ENCODE data around the gene INPP5E.
A peak's percentile ranks its signal among the peaks of the same experiment; 100 is the strongest.

The INPP5E gene, protein sequence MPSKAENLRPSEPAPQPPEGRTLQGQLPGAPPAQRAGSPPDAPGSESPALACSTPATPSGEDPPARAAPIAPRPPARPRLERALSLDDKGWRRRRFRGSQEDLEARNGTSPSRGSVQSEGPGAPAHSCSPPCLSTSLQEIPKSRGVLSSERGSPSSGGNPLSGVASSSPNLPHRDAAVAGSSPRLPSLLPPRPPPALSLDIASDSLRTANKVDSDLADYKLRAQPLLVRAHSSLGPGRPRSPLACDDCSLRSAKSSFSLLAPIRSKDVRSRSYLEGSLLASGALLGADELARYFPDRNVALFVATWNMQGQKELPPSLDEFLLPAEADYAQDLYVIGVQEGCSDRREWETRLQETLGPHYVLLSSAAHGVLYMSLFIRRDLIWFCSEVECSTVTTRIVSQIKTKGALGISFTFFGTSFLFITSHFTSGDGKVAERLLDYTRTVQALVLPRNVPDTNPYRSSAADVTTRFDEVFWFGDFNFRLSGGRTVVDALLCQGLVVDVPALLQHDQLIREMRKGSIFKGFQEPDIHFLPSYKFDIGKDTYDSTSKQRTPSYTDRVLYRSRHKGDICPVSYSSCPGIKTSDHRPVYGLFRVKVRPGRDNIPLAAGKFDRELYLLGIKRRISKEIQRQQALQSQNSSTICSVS

DNA sequence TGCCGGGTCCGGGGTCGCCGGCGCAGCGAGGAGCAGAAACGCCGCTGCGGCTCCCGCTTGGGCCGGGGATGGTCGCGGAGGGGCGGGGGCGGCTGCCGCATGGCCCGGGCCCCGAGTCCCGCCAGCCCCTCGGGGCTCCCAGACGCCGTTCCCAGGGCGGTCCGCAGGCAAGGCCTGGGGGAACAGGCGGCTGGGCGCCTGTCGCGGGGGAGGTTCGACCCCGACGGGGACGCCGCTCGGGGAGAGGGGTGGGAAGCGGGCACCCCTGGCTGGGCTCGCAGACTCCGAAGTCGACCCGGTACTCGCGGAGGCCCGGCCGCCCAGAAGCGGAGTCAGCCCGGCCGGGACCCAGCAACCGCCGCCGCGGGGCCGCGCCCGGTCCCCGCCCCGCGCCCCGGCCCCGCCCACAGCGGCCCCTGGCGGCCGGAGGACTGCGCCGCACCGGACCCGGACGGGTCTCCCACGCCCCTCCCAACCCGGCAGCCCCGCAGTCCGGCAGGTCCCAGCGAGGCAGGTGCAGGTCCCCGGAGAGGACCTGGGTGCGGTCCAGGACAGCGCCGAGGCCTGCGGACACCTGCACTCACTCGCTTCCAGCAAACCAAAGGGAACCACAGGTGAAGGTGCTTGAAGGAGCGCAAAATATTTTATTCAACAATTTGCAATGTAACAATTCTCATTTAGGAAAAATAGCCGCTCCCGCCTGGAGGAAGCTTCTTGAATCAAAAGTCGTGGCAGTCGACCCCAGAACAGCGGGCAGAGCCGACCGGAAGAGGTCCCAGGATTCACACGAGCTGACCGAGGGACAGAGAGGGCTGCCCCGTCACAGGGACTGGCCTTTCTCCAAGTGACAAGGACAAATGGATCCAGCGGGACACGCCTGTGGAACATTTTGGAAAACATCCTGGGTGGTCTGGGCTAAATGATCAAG, at the start of gene INPP5E:
Gene INPP5E (minus strand): TSS at position 365 of the 928 bp plus-strand sequence. CDS start 426 bp downstream, outside the sequence.
- DNase-seq, result peak; percentile 48 to 95 (median 72)
- intact Hi-C loops (cut with DNase I), result loop anchor here (1.0 kb wide), 1 partner anchor 39 kb away; the partner anchor contains the start of gene SNAPC4

DNA sequence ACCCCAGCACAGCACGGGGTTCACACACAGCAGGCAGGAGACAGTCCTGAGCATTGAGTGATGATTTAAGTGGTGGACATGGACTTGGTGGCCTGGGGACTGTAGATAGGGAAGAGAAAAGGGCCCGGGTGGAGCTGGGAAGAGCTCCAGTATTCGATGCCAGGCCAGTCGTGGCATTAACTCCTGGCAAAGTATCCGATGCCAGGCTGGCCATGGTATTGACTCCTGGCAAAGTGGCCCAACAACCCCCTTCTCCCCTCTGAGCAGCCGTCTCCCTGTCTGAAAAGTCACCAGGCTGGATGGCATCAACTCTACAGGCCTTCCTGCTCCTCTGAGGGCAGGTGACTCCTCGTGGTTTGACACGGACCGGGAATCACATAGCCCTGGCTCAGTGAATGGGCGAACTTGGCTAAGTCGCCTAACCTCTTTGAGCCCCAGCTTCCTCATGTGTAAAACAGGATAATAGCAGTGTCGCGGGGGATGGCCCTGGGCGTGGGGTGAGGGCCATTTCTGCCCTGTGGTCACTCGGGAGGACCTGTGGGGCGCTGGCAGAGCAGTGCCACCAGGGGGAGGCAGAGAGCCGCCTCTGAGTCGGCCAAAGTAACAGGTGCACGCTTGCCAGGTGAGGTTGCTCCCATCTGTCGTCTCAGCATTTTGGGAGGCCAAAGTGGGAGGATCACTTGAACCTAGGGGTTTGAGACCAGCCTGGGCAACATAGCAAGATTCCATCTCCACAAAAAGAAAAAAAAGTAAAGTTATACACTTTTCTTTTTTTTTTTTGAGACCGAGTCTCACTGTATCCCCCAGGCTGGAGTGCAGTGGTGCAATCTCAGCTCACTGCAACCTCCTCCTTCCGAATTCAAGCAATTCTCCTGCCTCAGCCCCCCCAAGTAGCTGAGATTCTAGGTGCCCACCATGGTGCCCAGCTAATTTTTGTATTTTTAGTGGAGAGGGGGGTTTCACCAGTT, 48.9 kb upstream of the INPP5E start:
- peak in 8 of 10 donors; percentile 58 to 95 (median 76) for DNase-seq
- intact Hi-C loops (cut with DNase I), result loop anchor here (5.0 kb wide), 1 partner anchor 64 kb away; no protein-coding TSS in a partner anchor

DNA sequence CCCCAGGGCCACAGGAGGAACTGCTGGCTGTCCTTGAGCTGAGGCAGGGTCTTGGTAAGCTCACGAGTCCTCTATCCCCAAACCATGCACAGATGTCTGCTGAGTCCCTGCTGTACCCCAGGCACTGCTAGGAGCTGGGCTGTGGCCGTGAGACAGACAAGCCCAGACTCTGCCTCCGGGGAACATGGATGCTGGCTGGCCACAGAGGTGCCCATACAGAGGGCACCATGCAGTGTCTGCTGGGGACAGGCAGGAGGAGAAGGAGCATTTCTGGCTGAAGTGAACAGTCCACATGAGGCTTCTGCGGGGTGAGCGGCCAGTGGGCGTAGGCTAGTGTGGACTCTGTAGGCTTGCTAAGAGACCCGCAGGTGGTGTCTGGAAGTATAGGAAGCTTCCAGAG, 48.0 kb upstream of the INPP5E start:
- intact Hi-C loops (cut with DNase I), result loop anchor here (5.0 kb wide), 1 partner anchor 65 kb away; no protein-coding TSS in a partner anchor
- peak in 1 of 10 donors; percentile 70 for DNase-seq

- DNase-seq, result peak in 1 of 10 donors; percentile 59
- intact Hi-C loops (cut with DNase I), result loop anchor here (5.0 kb wide), 1 partner anchor 65 kb away; no protein-coding TSS in a partner anchor
These were observed 47.4 kb upstream of the INPP5E start for GRCh38 chr9:136486823-136487620.

- DNase-seq, result peak in 1 of 10 donors; percentile 62
- intact Hi-C loops (cut with DNase I), result loop anchor here (5.0 kb wide), 1 partner anchor 66 kb away; no protein-coding TSS in a partner anchor
These were observed 46.5 kb upstream of the INPP5E start for GRCh38 chr9:136486131-136486530.

DNA sequence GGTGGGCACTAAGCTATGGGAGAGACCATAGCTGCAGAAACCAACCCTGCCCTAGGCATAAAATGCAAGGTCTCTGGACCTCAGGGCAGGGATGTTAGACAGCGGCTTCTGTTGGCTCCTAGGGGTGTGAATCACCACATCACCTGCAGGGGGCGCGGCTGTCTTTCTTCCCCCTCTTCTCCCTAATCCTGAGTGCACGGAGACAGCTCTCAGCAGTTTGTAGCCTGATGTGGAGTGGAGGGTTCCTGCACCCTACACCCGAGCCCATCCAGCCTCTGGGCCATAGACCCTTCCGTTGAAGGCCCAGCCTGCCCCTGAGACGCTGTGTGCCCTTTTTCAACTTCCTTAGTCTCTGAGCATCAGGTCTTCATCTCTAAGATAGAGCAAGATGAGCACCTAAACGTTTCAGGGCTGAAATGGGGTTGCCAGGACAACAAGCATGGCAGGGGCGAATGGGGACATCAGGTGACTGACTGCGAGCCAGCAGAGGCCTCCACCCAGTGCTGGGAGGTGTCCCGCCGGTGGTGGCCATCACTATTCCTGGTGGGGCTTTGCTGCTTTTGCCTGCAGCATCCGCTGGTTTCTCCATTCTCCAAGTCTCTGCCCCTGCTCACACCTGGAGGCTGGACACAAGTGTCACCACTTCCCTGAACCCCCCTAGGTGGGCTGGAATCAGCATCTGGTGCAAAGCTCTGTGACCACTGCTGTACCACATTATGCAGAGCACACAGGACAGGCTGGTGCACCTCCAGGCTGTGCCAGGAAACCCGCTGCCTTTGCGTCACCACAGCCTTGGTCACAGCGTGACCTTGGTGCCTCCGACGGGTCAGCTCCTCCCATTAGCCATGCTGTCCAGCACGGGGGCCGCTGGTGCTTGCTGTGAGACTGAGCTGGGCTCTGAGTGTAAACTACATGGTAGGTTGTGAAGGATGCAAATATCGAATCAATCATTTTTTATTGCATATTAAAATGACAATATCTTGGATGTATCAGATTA, 45.7 kb upstream of the INPP5E start:
- intact Hi-C loops (cut with DNase I), result loop anchor here (1.0 to 5.0 kb wide), 3 partner anchors 67 to 146 kb away; no protein-coding TSS in a partner anchor
- DNase-seq, result peak; percentile 61 to 97 (median 84)

DNA sequence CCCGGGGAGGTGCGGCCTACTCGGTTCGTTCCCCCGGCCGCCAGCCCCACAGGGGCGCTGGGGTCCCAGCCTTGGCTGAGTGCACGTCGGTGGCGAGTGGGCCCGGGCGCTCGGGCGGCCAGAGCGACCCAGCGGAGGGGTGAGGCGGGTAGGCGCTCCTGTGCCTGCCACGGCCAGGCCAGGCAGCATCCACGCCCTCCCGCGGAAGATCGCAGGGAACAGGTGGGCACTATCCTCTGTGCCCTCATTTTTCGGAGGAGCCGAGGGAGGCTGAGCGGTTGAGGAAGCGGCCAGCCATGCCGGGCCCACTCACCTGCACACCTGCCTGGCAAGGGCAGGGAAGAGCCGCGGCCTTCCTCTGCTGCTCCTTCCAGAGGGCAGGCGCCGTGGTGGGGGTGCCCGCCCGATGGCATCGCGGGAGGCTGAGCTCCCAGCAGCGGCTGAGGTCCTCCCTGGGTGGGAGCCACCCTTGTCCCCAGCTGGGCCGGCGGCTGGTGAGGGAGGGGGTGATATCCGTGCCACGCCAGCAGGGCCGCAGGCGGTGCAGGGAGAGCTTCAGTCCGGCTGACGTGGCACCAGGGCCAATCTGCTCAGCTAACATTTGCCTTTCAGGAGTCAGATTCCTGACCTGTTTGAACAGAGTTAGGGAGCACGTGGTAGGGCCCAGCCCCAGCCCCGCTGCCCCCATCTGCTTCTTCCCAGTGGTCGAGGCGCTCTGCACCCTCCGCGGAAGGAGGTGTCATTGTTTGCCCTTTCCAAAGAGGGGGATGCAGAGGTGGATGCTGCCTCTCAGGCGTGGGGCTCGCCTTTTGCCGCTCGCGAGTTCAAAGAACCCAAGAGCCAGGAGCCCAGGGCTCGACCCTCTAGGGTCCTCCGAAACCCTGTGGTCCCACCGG, 44.8 kb upstream of the INPP5E start:
- intact Hi-C loops (cut with DNase I), result loop anchor here (1.0 to 5.0 kb wide), 4 partner anchors 68 to 147 kb away; partner anchors contain the start of genes ENTR1 and PMPCA
- peak in 2 of 10 donors; percentile 84 to 88 for DNase-seq

DNA sequence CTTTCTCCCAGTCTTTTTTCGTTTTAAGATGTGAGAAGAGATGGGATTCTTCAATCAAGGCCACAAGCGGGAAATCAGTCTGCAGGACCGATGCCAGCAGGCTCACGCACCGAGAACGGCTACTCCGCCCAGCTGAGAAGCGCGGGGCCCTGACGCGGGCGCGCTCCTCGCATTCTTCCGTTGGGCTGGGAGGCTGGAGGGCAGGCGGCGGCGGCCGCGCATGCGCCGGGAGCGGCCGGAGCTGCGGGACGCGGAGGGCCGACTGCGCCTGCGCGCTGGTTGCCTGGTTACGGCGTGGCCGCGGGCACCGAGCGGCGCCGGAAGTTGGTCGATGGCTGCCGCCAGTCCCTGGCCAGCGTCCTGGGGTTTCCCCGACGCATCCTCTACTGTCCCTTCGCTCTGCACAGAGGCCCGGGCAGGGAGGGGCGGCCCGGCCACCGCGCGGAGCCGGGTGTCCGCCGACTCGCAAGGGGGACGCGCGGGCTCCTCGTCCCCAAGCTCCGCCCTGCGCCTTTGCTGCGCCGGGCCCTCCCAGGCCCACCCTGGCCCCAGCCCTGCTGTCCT, 44.0 kb upstream of the INPP5E start:
- intact Hi-C loops (cut with DNase I), result loop anchor here (5.0 kb wide), 1 partner anchor 71 kb away; the partner anchor contains the start of genes ENTR1 and PMPCA
- peak; percentile 84 to 99 (median 90) for DNase-seq

DNA sequence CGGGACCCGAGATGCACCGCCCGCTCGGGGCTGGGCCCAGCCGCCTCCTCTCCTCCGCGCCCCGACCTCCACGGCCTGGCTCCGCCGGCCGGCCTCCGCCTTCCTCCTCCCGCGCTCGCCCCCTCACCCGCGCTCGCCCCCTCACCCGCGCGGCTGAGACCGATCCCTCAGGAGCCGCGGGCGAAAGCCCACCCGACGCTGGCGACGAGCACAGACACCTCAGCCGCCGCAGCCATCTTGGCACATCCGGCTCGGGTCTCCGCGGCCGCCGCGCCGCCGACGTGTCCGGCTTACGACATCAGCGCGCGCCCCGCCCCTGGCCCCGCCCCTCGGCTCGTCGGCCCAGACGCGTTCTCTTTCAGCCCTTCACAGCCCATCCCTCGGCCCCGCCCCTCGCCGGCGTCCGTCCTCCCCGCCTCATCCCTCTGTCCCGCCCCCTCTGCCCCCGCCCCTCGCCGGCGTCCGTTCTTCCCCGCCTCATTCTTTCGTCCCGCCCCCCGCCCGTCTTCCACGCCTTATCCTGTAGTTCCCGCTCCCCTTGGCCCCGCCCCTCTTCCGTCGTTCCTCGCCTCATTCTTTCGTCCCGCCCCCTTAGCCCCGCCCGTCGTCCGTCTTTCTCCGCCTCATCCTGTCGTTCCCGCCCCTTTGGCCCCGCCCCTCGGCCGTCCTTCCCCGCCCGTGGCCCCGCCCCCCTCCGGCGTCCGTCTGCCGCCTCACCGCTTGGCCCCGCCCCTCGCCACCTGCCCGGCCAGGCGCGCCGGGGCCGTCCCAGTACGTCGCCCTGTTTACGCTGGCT, 43.3 kb upstream of the INPP5E start, which contains the start of gene SEC16A:
Gene SEC16A (minus strand): TSS at position 248 of the 796 bp plus-strand sequence. CDS start 5,425 bp downstream, outside the sequence.
- DNase-seq, result peak; percentile 98 to 100 (median 100)
- intact Hi-C loops (cut with DNase I), result loop anchor here (5.0 kb wide), 1 partner anchor 71 kb away; the partner anchor contains the start of genes ENTR1 and PMPCA

DNA sequence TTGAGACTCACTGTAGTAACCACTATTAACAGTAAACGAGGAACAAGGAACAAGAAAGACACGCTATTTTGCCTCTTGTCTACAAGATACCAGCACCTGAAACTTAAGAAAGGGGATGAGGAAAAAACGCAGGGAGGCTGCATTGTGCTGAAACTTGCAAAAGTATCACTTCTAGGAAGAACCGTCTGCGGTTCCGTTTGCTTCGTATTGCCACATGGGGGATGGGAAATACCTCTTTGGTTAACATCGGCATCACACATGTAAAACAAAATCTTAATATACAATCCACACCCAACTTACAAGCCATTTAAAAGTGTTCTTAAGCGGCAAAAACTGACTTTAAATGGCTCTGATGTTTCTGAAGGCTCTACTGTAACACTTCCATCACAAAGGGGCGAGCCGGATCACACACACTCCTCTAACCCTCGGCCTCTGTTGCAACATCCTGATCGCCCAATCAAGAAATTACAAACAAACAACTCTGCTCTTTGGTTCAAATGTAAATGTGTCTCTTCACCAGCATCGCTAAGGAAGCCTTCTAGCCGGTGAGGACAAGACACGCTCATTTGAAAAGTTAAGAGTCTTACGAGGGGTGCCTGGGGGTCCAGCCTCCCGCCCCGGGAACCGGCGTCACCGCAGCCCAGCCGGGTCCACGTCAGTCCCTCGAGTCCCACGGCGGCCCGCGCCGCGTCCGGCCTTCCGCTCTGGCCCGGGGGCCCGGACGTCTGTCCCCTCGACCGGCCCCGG, 42.6 kb upstream of the INPP5E start:
- no peak for DNase-seq
- intact Hi-C loops (cut with DNase I), result loop anchor here (5.0 kb wide), 1 partner anchor 70 kb away; the partner anchor contains the start of genes ENTR1 and PMPCA

DNA sequence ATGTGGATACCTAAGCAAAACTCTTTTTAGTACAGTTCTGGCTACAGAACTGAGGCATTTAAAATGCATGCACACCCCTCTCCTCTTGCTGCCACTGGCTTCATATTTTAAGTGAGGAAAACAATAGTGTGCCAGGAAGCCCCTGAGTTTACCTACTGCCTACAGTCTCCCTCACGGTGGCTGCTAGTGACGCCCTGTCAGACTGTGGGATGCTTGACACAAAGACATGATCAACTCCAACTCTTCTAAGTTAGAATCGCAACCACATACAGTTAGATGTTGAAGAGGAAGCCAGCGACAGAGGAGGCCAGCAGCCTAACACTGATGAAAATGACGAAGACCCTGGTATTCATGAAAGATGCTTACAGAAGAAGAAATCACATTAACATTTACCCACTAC, 41.9 kb upstream of the INPP5E start:
- no peak for DNase-seq
- intact Hi-C loops (cut with DNase I), result loop anchor here (5.0 kb wide), 1 partner anchor 69 kb away; the partner anchor contains the start of genes ENTR1 and PMPCA

- intact Hi-C loops (cut with DNase I), result no loop called here
- peak in 1 of 10 donors; percentile 68 for DNase-seq
These were observed 36.9 kb upstream of the INPP5E start for GRCh38 chr9:136476369-136477150.
